NCI-H526 (cell line): Measurements from ENCODE around the gene CHRM4.

Source experiments
- DNase-seq, 2 experiments: peaks; one replicate each; lab custom pipeline; 2025; lab: John Stamatoyannopoulos, UW

CHRM4 gene

GRCh38 chr11:46347637-46348311 is 43.8 kb downstream of the CHRM4 start:
- no peak for DNase-seq

- peak; percentile 79 to 97 for DNase-seq
These were observed 44.5 kb downstream of the CHRM4 start, which contains the start of gene DGKZ for GRCh38 chr11:46346886-46347636. Gene DGKZ, plus strand, starts transcription at chr11:46347463. Its CDS starts 197 bp downstream, at chr11:46347660.

- DNase-seq = peak in 1 of 2 experiments; percentile 15
These were observed 45.6 kb downstream of the CHRM4 start for GRCh38 chr11:46345881-46346484.

GRCh38 chr11:46345131-46345597 is 46.4 kb downstream of the CHRM4 start:
- peak; percentile 76 to 86 for DNase-seq

GRCh38 chr11:46343520-46343919 is 48.1 kb downstream of the CHRM4 start:
- no peak for DNase-seq

GRCh38 chr11:46342239-46342638 is 49.3 kb downstream of the CHRM4 start:
- DNase-seq = no peak

GRCh38 chr11:46341454-46341853 is 50.1 kb downstream of the CHRM4 start:
- no peak for DNase-seq

- peak in 1 of 2 experiments; percentile 49 for DNase-seq
These were observed 51.8 kb downstream of the CHRM4 start for GRCh38 chr11:46339816-46340215.

- DNase-seq = peak; percentile 99 to 100
These were observed 52.4 kb downstream of the CHRM4 start for GRCh38 chr11:46338988-46339666.

GRCh38 chr11:46338636-46338987 is 53.0 kb downstream of the CHRM4 start:
- DNase-seq = no peak

- DNase-seq = no peak
These were observed 53.8 kb downstream of the CHRM4 start for GRCh38 chr11:46337626-46338345.

- no peak for DNase-seq
These were observed 54.9 kb downstream of the CHRM4 start for GRCh38 chr11:46336563-46337180.

- DNase-seq = no peak
These were observed 55.5 kb downstream of the CHRM4 start for GRCh38 chr11:46335890-46336562.

GRCh38 chr11:46335271-46335670 is 56.3 kb downstream of the CHRM4 start:
- no peak for DNase-seq

GRCh38 chr11:46334211-46334610 is 57.4 kb downstream of the CHRM4 start:
- DNase-seq = no peak
